H1 (cell line): ENCODE measurements around the gene SREK1IP1. TPM values are rescaled to one million over a fixed set of nuclear protein-coding genes. Genes with fewer than 3 reads are reported as not detected.

ENCODE experiments used
- CTCF ChIA-PET: fragments of 300-600 bp; sonication (Branson Sonifier 250); formaldehyde crosslinking; loops from one replicate; lab custom pipeline; 2021; ENCODE audit not compliant: partially characterized antibody; lab: Charles Lee
- POLR2A ChIA-PET: fragments of 300-600 bp; sonication (Branson Sonifier 250); formaldehyde crosslinking; loops from one replicate; lab custom pipeline; 2021; ENCODE audit warnings: inconsistent platforms; ENCODE audit not compliant: partially characterized antibody; lab: Charles Lee
- DNase-seq, 2 experiments: peaks; one replicate each; pipeline versions ENCODE4 v3.0.0 to v3.0.0-alpha.2; 2010 to 2022; ENCODE audit warnings: low spot score in 2 of 2, low read depth in 1 of 2, mixed read lengths in 1 of 2
- FAIRE-seq: peaks from 2 replicates; lab custom pipeline; 2011; peaks lifted over from hg19 to GRCh38; lab: Jason Lieb, UNC
- H2AFZ ChIP-seq: 2 replicates; pipeline ENCODE4 v1.8.1; 2012; ENCODE audit warnings: low read length, inconsistent platforms
- H2AK5ac ChIP-seq: 2 replicates; pipeline ENCODE4 v1.6.1; 2013; ENCODE audit warnings: low read depth, low read length
- H2BK120ac ChIP-seq: replicated peaks from 2 replicates; pipeline ENCODE3; 2013; ENCODE audit warnings: low read depth, low read length, inconsistent platforms
- H2BK12ac ChIP-seq: 2 replicates; pipeline ENCODE4 v1.6.1; 2013; ENCODE audit warnings: low read depth, low read length
- H2BK15ac ChIP-seq: 2 replicates; pipeline ENCODE4 v1.6.1; 2013; ENCODE audit warnings: low read length
- H2BK20ac ChIP-seq: 2 replicates; pipeline ENCODE4 v1.6.1; 2013; ENCODE audit warnings: low read length
- H2BK5ac ChIP-seq: 2 replicates; pipeline ENCODE4 v1.6.1; 2013; ENCODE audit warnings: low read depth, low read length
- H3K14ac ChIP-seq: 2 replicates; pipeline ENCODE4 v1.6.1; 2013; ENCODE audit warnings: inconsistent platforms; ENCODE audit not compliant: insufficient read length
- H3K18ac ChIP-seq: 2 replicates; pipeline ENCODE4 v1.6.1; 2013; ENCODE audit warnings: low read length; ENCODE audit errors: extremely low read depth
- H3K23ac ChIP-seq: 2 replicates; pipeline ENCODE4 v1.6.1; 2013; ENCODE audit warnings: inconsistent platforms; ENCODE audit not compliant: insufficient read length
- H3K23me2 ChIP-seq: 2 replicates; pipeline ENCODE4 v1.6.1; 2013; ENCODE audit warnings: low read depth, low read length
- H3K27ac ChIP-seq: 2 replicates; pipeline ENCODE4 v1.6.1; 2011; ENCODE audit warnings: low read depth, low read length, inconsistent platforms
- H3K27me3 ChIP-seq, 4 experiments: replicated peaks in 1 of 4; 1 replicate in 1 of 4; 2 replicates in 3 of 4; pipeline versions ENCODE4 v1.6.1 to v1.8.1; 2011 to 2013; ENCODE audit warnings: low read length in 3 of 4, mild to moderate bottlenecking in 3 of 4, inconsistent platforms in 2 of 4, mixed read lengths in 2 of 4, moderate library complexity in 1 of 4; ENCODE audit not compliant: control insufficient read depth in 3 of 4, insufficient read depth in 3 of 4; ENCODE audit errors: extremely low read depth in 1 of 4
- H3K36me3 ChIP-seq, 4 experiments: 2 replicates each; pipeline versions ENCODE4 v1.6.1 to v1.8.1; 2011 to 2013; ENCODE audit warnings: mild to moderate bottlenecking in 4 of 4, low read length in 3 of 4, moderate library complexity in 2 of 4, control low read depth in 1 of 4, inconsistent platforms in 1 of 4; ENCODE audit not compliant: insufficient read depth in 4 of 4, control insufficient read depth in 2 of 4
- H3K4ac ChIP-seq: replicated peaks from 2 replicates; pipeline ENCODE3; 2013; ENCODE audit warnings: low read length, low read depth, mixed read lengths, inconsistent platforms; ENCODE audit not compliant: insufficient read length
- H3K4me1 ChIP-seq, 4 experiments: replicated peaks in 1 of 4; 1 replicate in 1 of 4; 2 replicates in 3 of 4; pipeline versions ENCODE4 v1.6.1 to v1.8.1; 2011 to 2013; ENCODE audit warnings: low read length in 3 of 4, inconsistent platforms in 2 of 4, mixed read lengths in 1 of 4; ENCODE audit not compliant: insufficient read depth in 4 of 4, control insufficient read depth in 3 of 4
- H3K4me2 ChIP-seq, 2 experiments: 2 replicates each; pipeline versions ENCODE4 v1.6.1 to v1.8.1; 2011 to 2013; ENCODE audit warnings: low read depth in 2 of 2, low read length in 2 of 2, control low read depth in 1 of 2, inconsistent platforms in 1 of 2, mild to moderate bottlenecking in 1 of 2; ENCODE audit not compliant: insufficient read depth in 1 of 2
- H3K4me3 ChIP-seq, 4 experiments: fragments of 200-600, 300-600 bp in 1 of 4; sonication (generic), shearing (Covaris generic), sonication (Bioruptor Twin) in 1 of 4; 2 replicates each; pipeline versions ENCODE4 v1.5.1 to v1.8.1; 2011 to 2016; ENCODE audit warnings: low read length in 4 of 4, low read depth in 3 of 4, control low read depth in 2 of 4, inconsistent platforms in 2 of 4, mild to moderate bottlenecking in 2 of 4, mixed read lengths in 1 of 4, moderate library complexity in 1 of 4; ENCODE audit not compliant: insufficient read depth in 2 of 4; ENCODE audit errors: extremely low read depth in 1 of 4
- H3K56ac ChIP-seq: replicated peaks from 2 replicates; pipeline ENCODE3; 2013; ENCODE audit warnings: low read depth, mild to moderate bottlenecking, mixed read lengths, low read length, inconsistent platforms; ENCODE audit not compliant: insufficient read length
- H3K79me1 ChIP-seq: 2 replicates; pipeline ENCODE4 v1.6.1; 2013; ENCODE audit warnings: low read depth, low read length, control low read depth
- H3K79me2 ChIP-seq, 2 experiments: 2 replicates each; pipeline versions ENCODE4 v1.6.1 to v1.8.1; 2012 to 2013; ENCODE audit warnings: low read length in 2 of 2, mild to moderate bottlenecking in 2 of 2, inconsistent platforms in 1 of 2; ENCODE audit not compliant: insufficient read depth in 2 of 2, control insufficient read depth in 1 of 2
- H3K9ac ChIP-seq, 4 experiments: replicated peaks in 1 of 4; 1 replicate in 1 of 4; 2 replicates in 3 of 4; pipeline versions ENCODE4 v1.6.1 to v1.8.1; 2011 to 2013; ENCODE audit warnings: low read depth in 3 of 4, low read length in 3 of 4, control low read depth in 2 of 4, mild to moderate bottlenecking in 2 of 4, moderate library complexity in 2 of 4, inconsistent platforms in 1 of 4; ENCODE audit errors: extremely low read depth in 1 of 4
- H3K9me3 ChIP-seq, 2 experiments: 2 replicates each; pipeline versions ENCODE4 v1.6.1 to v1.8.1; 2012 to 2013; ENCODE audit warnings: mild to moderate bottlenecking in 2 of 2, moderate library complexity in 2 of 2, control low read depth in 1 of 2, inconsistent platforms in 1 of 2, low read depth in 1 of 2, low read length in 1 of 2, mixed read lengths in 1 of 2; ENCODE audit not compliant: insufficient read depth in 2 of 2
- H4K20me1 ChIP-seq, 2 experiments: replicated peaks in 1 of 2; 2 replicates each; pipeline versions ENCODE3 to v1.8.1; 2011 to 2013; ENCODE audit warnings: inconsistent platforms in 2 of 2, low read length in 2 of 2, mild to moderate bottlenecking in 1 of 2; ENCODE audit not compliant: insufficient read depth in 2 of 2, control insufficient read depth in 1 of 2
- H4K5ac ChIP-seq: 2 replicates; pipeline ENCODE4 v1.6.1; 2013; ENCODE audit warnings: low read length, low read depth, mixed read lengths, inconsistent platforms; ENCODE audit not compliant: insufficient read length
- H4K8ac ChIP-seq: 2 replicates; pipeline ENCODE4 v1.8.0; 2013; ENCODE audit warnings: mild to moderate bottlenecking, moderate library complexity, low read length, inconsistent platforms; ENCODE audit not compliant: insufficient read depth; ENCODE audit errors: extremely low read depth
- H4K91ac ChIP-seq: replicated peaks from 2 replicates; pipeline ENCODE3; 2013; ENCODE audit warnings: low read length, mixed read lengths, inconsistent platforms; ENCODE audit not compliant: insufficient read length
- BRCA1 ChIP-seq: IDR thresholded peaks from 2 replicates; pipeline ENCODE4 v1.6.1; 2012; ENCODE audit warnings: low read depth, low read length, improper control_type of control experiment
- EGR1 ChIP-seq: IDR thresholded peaks from 2 replicates; pipeline ENCODE4 v1.6.1; 2011; ENCODE audit warnings: low read depth, low read length, borderline replicate concordance
- HDAC6 ChIP-seq: IDR thresholded peaks from one replicate; pipeline ENCODE4 v1.7.1; 2012; ENCODE audit warnings: low read depth, mild to moderate bottlenecking, inconsistent platforms, low read length, moderate library complexity
- KDM4A ChIP-seq: IDR thresholded peaks from one replicate; pipeline ENCODE4 v1.7.1; 2012; ENCODE audit warnings: low read depth, mild to moderate bottlenecking, moderate library complexity, low read length, inconsistent platforms; ENCODE audit not compliant: severe bottlenecking
- RFX5 ChIP-seq: IDR thresholded peaks from 2 replicates; pipeline ENCODE4 v1.6.1; 2011; ENCODE audit warnings: low read depth, low read length, improper control_type of control experiment, borderline replicate concordance
- RNF2 ChIP-seq: fragments of 200-900, 300-1000 bp; sonication (generic); IDR thresholded peaks from 2 replicates; pipeline ENCODE4 v1.7.1; 2016; ENCODE audit warnings: borderline replicate concordance, low read depth, mild to moderate bottlenecking, antibody characterized with exemption, low read length; ENCODE audit not compliant: poor library complexity, severe bottlenecking; ENCODE audit errors: missing control alignments
- SIX5 ChIP-seq: IDR thresholded peaks from 2 replicates; pipeline ENCODE4 v1.6.1; 2011; ENCODE audit warnings: mild to moderate bottlenecking, low read depth, low read length
- SP4 ChIP-seq: IDR thresholded peaks from 2 replicates; pipeline ENCODE4 v1.6.1; 2012; ENCODE audit warnings: low read length, inconsistent platforms
- TCF12 ChIP-seq: IDR thresholded peaks from 2 replicates; pipeline ENCODE4 v1.6.1; 2011; ENCODE audit warnings: low read depth, mild to moderate bottlenecking, low read length
- WGBS, 2 experiments: shearing (Covaris generic) in 1 of 2; methylation state at CpG; one replicate each; pipeline versions ENCODE4 v1.1.6 to v1.1.7; 2013 to 2015; ENCODE audit warnings: low lambda C conversion rate in 2 of 2, mixed read lengths in 2 of 2, inconsistent platforms in 1 of 2, low coverage in 1 of 2, missing lambda C conversion rate in 1 of 2; ENCODE audit not compliant: insufficient replicate concordance in 2 of 2, insufficient coverage in 1 of 2, insufficient read length in 1 of 2; ENCODE audit errors: extremely low coverage in 1 of 2, missing lambda C conversion rate in 1 of 2; 5-methylcytosine and 5-hydroxymethylcytosine counted together
- polyA plus RNA-seq, 7 experiments: library from polyadenylated mRNA; depleted of rRNA in 3 of 7; stranded (reverse) in 5 of 7; unstranded in 2 of 7; fragments of >200 nt in 5 of 7; fragments of 200-250 nt in 2 of 7; gene quantifications; 1 replicate in 5 of 7; 2 replicates in 1 of 7; 4 replicates in 1 of 7; pipeline versions ENCODE4 v1.2.1 to v1.2.3, GENCODE V29; 2011 to 2013; ENCODE audit warnings: missing spikeins in 2 of 7, mixed read lengths in 2 of 7
- total RNA-seq: library from RNA; stranded (reverse); fragmentation: NEBNext Ultra II Directional; extraction: Animal tissue kit (Norgen Biotek cat#: 25700); gene quantifications from 2 replicates; pipeline ENCODE4 v1.2.1, GENCODE V29; 2021
- TF ChIP-seq, protein P1 (sequence below): IDR thresholded peaks from 2 replicates; pipeline ENCODE4 v1.6.1; 2012; ENCODE audit warnings: inconsistent platforms

SREK1IP1 gene
- total and polyA plus RNA-seq, 2 of the 8 experiments (the other 6 are each of a cell fraction or from before 2014, with no cell fraction given) = 6.2 to 39.0 TPM

- Histone ChIP-seq H4K91ac (no peak overlapping the region), H3K4me1 (peaks cover 0 to 3% (median 0%) of the 10 kb centered on the region in 4 experiments; a peak in 1 of 7 replicates), H4K8ac (no peak overlapping the region), H3K27me3 (no peaks in the 10 kb centered on the region), H4K20me1 (no peaks in the 10 kb centered on the region), H2BK15ac (no peak overlapping the region), H4K5ac (no peak overlapping the region), H3K4ac (no peak overlapping the region), H3K27ac (no peak overlapping the region), H3K4me3 (no peak overlapping the region), H3K23me2 (no peaks in the 10 kb centered on the region), H2AK5ac (no peak overlapping the region), H3K23ac (no peak overlapping the region), H2BK12ac (no peak overlapping the region), H3K56ac (no peak overlapping the region), H3K36me3 (peaks cover 0 to 15% (median 0%) of the 10 kb centered on the region in 4 experiments; a peak in 4 of 8 replicates), H2BK120ac (no peak overlapping the region), H2BK5ac (no peak overlapping the region), H2BK20ac (no peak overlapping the region), H2AFZ (no peak overlapping the region), H3K79me1 (no peaks in the 10 kb centered on the region), H3K18ac (no peak overlapping the region), H3K4me2 (no peak overlapping the region), H3K9ac (no peak overlapping the region), H3K14ac (no peak overlapping the region), H3K9me3 (no peaks in the 10 kb centered on the region), H3K79me2 (no peaks in the 10 kb centered on the region)
- CTCF ChIA-PET = no interaction called here
- FAIRE-seq (no peak), DNase-seq (no peak)
- 94% methylated on average over 2 of the region's 2 CpGs; no CpG with 5 or more reads in 1 of the 2 experiments for WGBS, 2 experiments
- POLR2A ChIA-PET = no interaction called here
- TF ChIP-seq SP4 (no peak), SIX5 (no peak), KDM4A (no peak), RFX5 (no peak), BRCA1 (no peak), HDAC6 (no peak), TCF12 (no peak), RNF2 (no peak), EGR1 (no peak)
- TF ChIP-seq, protein P1, sequence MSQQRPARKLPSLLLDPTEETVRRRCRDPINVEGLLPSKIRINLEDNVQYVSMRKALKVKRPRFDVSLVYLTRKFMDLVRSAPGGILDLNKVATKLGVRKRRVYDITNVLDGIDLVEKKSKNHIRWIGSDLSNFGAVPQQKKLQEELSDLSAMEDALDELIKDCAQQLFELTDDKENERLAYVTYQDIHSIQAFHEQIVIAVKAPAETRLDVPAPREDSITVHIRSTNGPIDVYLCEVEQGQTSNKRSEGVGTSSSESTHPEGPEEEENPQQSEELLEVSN = no peak
Measured at GRCh38 chr5:64800926-64801325, 32.4 kb upstream of the SREK1IP1 start.
